BLaER1 treated with 17β-estradiol and CSF1 and Interleukin-3, amounts not matched to agents 10 nM and 100 nM (cell line): ENCODE results near the gene PGAP1.
"Not testable (repeated sequence)": the region's sequence is repeated elsewhere in the genome, so short reads cannot be mapped to it uniquely, and the experiment has no call there.

ENCODE experiments used
- H3K27ac ChIP-seq, 11 experiments: shearing (Covaris generic); formaldehyde crosslinking; 2 replicates each; pipeline ENCODE4 v1.8.1; 2022
- H3K27me3 ChIP-seq, 11 experiments: shearing (Covaris generic); formaldehyde crosslinking; 2 replicates each; pipeline ENCODE4 v1.8.1; 2022
- H3K36me3 ChIP-seq, 11 experiments: shearing (Covaris generic); formaldehyde crosslinking; 2 replicates each; pipeline ENCODE4 v1.8.1; 2022
- H3K4me1 ChIP-seq, 10 experiments: shearing (Covaris generic); formaldehyde crosslinking; 2 replicates each; pipeline ENCODE4 v1.8.1; 2022
- H3K4me2 ChIP-seq, 11 experiments: shearing (Covaris generic); formaldehyde crosslinking; 2 replicates each; pipeline ENCODE4 v1.8.1; 2022
- H3K4me3 ChIP-seq, 10 experiments: shearing (Covaris generic); formaldehyde crosslinking; 2 replicates each; pipeline ENCODE4 v1.8.1; 2022
- H3K9ac ChIP-seq, 11 experiments: shearing (Covaris generic); formaldehyde crosslinking; 2 replicates each; pipeline ENCODE4 v1.8.1; 2022
- H3K9me3 ChIP-seq, 11 experiments: shearing (Covaris generic); formaldehyde crosslinking; replicated peaks in 1 of 11; 2 replicates each; pipeline ENCODE4 v1.8.1; 2022
- H4K20me1 ChIP-seq, 11 experiments: shearing (Covaris generic); formaldehyde crosslinking; 2 replicates each; pipeline ENCODE4 v1.8.1; 2022
- Cebpa-rat ChIP-seq, 11 experiments: shearing (Covaris generic); IDR thresholded peaks; 2 replicates each; pipeline ENCODE4 v1.8.1; 2022

The PGAP1 gene

DNA sequence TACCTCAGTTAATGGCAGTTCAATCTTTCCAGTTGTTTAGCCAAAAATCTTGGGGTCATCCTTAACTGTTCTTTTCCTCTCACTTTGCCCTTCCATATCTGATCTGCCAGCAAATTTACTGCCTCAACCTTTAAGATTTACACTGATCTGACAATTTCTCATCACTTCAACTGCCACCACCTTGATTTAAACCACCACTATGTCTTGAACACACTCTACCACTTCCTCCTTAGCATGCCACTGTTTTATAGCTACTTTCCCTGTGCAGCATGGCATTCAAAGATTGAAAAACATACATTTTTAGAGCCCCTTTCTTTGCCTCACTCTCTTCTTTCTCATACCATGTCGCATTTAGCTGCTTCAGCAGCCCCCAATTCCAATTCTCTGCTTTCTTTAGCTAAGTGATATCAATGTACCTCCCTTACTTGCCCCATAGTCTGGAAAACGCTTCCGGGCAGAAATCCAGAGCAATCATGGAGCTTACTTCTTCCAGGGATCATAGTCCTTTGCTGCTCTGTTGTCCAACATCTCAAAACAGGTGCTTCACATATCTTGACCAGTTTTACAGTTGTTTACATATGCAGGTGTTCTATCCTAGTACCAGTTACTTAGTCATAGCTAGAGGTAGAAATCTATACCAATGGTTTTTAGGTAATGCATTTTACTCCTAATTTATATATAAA, 10.9 kb downstream of the PGAP1 start:
- H3K4me3 ChIP-seq = no peak overlapping the region
- TF ChIP-seq Cebpa-rat (IDR thresholded peaks at IDR 0.05) = no peak
- H3K4me1 ChIP-seq = peaks cover 0 to 12% (median 0%) of the 10 kb centered on the region in 10 experiments; a peak in 5 of 20 replicates
- no peaks in the 10 kb centered on the region for H3K27me3 ChIP-seq
- peaks cover 8 to 35% (median 22%) of the 10 kb centered on the region in 11 experiments; a peak in 17 of 22 replicates for H3K36me3 ChIP-seq
- peak overlapping the region in 4 of 11 experiments; percentile 7 to 51 (median 38); a peak in 4 of 22 replicates for H3K4me2 ChIP-seq
- no peak overlapping the region for H3K27ac ChIP-seq
- H4K20me1 ChIP-seq = no peaks in the 10 kb centered on the region
- peaks cover 8 to 15% (median 12%) of the 10 kb centered on the region in 11 experiments; a peak in 21 of 22 replicates for H3K9me3 ChIP-seq
- H3K9ac ChIP-seq = no peak overlapping the region

DNA sequence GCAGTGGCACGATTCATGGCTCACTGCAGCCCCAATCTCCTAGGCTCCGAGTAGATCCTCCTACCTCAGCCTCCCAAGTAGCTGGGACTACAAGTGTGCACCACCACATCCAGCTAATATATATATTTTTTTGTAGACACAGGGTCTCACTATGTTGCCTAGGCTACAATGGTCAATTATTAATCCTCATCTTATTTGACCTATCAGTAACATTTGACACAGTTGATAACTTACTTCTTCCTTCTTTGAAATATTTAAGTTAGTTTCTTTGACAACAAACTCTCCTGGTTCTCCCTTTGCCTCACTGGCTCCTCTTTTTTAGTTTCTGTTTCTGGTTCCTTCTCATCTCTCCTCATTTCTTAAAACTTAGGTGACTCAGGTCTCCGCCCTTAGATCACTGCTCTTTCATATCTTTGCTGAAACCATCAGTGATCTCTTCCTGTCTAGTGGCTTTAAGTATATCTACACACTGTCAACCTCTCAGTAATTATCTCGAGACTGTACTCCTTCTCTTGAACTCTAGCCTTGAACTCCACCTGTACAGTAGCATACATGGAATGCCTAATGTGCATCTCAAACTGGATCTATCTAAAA, 11.5 kb downstream of the PGAP1 start:
- Histone ChIP-seq H4K20me1 (no peaks in the 10 kb centered on the region), H3K27ac (no peak overlapping the region), H3K4me3 (no peak overlapping the region), H3K4me2 (peak overlapping the region in 4 of 11 experiments; percentile 7 to 51 (median 38); a peak in 6 of 22 replicates), H3K27me3 (no peaks in the 10 kb centered on the region), H3K9me3 (peaks cover 8 to 15% (median 12%) of the 10 kb centered on the region in 11 experiments; a peak in 21 of 22 replicates), H3K36me3 (peaks cover 8 to 35% (median 22%) of the 10 kb centered on the region in 11 experiments; a peak in 17 of 22 replicates), H3K4me1 (peaks cover 0 to 12% (median 0%) of the 10 kb centered on the region in 10 experiments; a peak in 5 of 20 replicates), H3K9ac (no peak overlapping the region)
- no peak for TF ChIP-seq Cebpa-rat (IDR thresholded peaks at IDR 0.05)

DNA sequence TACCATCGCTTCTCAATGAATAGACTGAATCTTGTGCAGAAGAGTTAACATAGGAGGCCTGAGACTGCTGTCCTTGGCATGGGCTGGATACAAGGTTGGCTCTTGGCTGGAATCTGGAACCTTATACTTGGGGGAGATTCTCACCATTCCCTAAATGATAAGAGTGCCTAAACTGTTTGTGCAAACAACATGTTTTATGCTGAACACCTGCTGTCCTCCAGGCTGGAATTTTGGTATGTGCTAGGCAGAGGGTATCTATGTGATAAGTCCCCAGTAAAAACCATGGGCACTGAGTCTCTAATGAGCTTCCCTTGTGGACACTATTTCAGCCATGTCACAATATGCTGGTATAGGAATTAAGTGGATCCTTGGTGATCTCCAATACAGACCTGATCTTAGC, 12.8 kb downstream of the PGAP1 start:
- H3K4me3 ChIP-seq = no peak overlapping the region
- no peak overlapping the region for H3K9ac ChIP-seq
- no peak overlapping the region for H3K27ac ChIP-seq
- peaks cover 8 to 15% (median 12%) of the 10 kb centered on the region in 11 experiments; a peak in 21 of 22 replicates for H3K9me3 ChIP-seq
- H3K36me3 ChIP-seq = peaks cover 5 to 31% (median 21%) of the 10 kb centered on the region in 11 experiments; a peak in 17 of 22 replicates
- H3K4me1 ChIP-seq = peaks cover 0 to 12% (median 0%) of the 10 kb centered on the region in 10 experiments; a peak in 5 of 20 replicates
- H3K27me3 ChIP-seq = no peaks in the 10 kb centered on the region
- no peak for TF ChIP-seq Cebpa-rat (IDR thresholded peaks at IDR 0.05)
- H4K20me1 ChIP-seq = no peaks in the 10 kb centered on the region
- no peak overlapping the region for H3K4me2 ChIP-seq

DNA sequence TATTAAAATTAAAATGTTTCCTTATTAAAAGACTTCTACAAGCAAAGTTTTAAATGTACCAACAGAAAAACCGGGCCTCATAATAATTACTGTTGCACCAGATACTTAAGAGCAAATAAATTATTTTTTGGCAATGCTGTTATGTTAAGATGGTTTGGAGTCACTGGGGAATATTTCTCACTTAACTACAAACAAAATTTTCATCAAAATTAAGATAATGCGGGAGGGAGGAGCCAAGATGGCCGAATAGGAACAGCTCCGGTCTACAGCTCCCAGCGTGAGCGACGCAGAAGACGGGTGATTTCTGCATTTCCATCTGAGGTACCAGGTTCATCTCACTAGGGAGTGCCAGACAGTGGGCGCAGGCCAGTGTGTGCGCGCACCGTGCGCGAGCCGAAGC, 21.1 kb downstream of the PGAP1 start:
- H3K27ac ChIP-seq, H3K36me3 ChIP-seq, H4K20me1 ChIP-seq, H3K4me3 ChIP-seq, H3K4me2 ChIP-seq, H3K9me3 ChIP-seq, H3K4me1 ChIP-seq, H3K9ac ChIP-seq, H3K27me3 ChIP-seq: not testable (repeated sequence)

DNA sequence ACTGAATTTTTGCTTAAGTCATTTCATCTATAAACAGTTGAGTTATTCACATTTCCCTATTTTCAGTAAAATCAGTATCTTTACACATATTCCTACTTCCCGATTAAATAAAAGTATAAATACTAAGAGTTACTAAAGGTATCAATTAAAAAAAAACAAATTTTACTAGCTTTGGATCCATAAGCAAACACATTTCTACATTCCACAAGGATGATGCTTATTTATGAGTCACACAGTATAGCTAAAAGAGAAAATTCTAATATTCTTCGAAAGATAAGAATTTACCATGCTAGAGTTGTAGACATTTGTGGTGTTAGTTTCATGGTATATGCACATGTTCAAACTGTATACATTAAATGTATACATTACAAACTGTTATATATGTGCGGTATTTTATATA, 23.7 kb downstream of the PGAP1 start:
- Histone ChIP-seq H3K4me3 (no peak overlapping the region), H3K4me1 (no peaks in the 10 kb centered on the region), H3K27ac (no peak overlapping the region), H4K20me1 (no peaks in the 10 kb centered on the region), H3K36me3 (peaks cover 0 to 10% (median 3%) of the 10 kb centered on the region in 11 experiments; a peak in 7 of 22 replicates), H3K27me3 (no peaks in the 10 kb centered on the region), H3K9ac (no peak overlapping the region), H3K4me2 (no peak overlapping the region), H3K9me3 (no peaks in the 10 kb centered on the region)
- no peak for TF ChIP-seq Cebpa-rat (IDR thresholded peaks at IDR 0.05)

DNA sequence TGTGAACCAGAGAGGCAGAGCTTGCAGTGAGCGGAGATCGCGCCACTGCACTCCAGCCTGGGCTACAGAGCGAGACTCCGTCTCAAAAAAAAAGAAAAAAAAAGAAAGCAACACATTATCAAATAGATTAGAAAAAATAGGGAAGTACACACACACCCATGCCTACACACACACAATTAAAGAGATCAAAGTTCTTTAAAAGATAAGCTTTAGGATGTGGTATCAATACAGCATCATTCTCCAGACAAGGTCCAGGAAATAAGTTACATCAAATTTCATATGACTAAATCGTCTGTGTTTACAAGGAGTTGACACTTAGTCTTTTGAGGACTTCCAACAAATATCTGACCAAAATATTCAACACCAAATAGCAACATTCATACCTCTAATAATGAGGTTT, 25.7 kb downstream of the PGAP1 start:
- H4K20me1 ChIP-seq = no peaks in the 10 kb centered on the region
- no peak for TF ChIP-seq Cebpa-rat (IDR thresholded peaks at IDR 0.05)

DNA sequence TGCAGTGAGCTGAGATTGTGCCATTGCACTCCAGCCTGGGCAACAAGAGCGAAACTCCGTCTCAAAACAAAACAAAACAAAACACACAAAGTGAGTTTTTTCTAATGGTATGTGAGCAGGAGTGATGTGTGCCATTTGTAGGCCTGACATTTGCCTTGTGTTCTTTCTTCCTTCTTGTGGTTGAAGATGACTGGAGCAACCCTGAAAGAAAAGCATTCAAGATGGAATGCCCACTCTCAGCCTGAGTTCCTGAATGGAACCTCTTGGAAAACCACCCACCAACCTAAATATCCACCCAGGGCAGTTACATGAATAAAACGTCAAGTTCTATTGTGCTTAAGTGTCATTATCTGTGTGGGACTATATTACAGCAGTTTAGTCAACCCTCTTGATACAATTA, 26.5 kb downstream of the PGAP1 start:
- Histone ChIP-seq H3K4me3 (no peak overlapping the region), H3K9me3 (no peaks in the 10 kb centered on the region), H3K9ac (no peak overlapping the region), H3K4me2 (no peak overlapping the region), H4K20me1 (no peaks in the 10 kb centered on the region), H3K36me3 (peaks cover 0 to 21% (median 4%) of the 10 kb centered on the region in 11 experiments; a peak in 7 of 22 replicates), H3K27ac (no peak overlapping the region), H3K27me3 (no peaks in the 10 kb centered on the region), H3K4me1 (no peaks in the 10 kb centered on the region)
- no peak for TF ChIP-seq Cebpa-rat (IDR thresholded peaks at IDR 0.05)

More for the DNA sequence above, 25.7 kb downstream of the PGAP1 start:
- Histone ChIP-seq H3K4me3 (no peak overlapping the region), H3K4me2 (no peak overlapping the region), H3K9ac (no peak overlapping the region), H3K9me3 (no peaks in the 10 kb centered on the region), H3K27me3 (no peaks in the 10 kb centered on the region), H3K27ac (no peak overlapping the region), H3K4me1 (no peaks in the 10 kb centered on the region), H3K36me3 (peaks cover 0 to 21% (median 4%) of the 10 kb centered on the region in 11 experiments; a peak in 7 of 22 replicates)

DNA sequence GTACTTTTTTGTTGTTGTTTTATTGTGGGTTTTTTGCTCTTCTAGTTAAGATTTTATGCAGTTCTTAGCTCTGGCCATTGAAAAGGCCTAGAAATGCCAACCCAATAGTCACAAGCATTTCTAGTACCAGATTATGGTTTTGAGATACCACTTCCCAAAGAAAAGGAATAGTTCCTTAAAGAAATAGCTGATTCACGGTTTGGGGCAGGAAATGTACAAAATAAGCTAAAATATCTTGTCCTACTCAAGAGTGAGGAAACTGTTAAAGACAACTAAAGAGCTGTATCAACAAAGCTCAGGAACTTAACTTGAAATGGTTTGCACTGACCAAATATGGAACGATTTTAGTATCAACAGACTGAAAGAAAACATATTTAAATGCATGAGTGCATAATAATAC, 35.4 kb downstream of the PGAP1 start:
- no peaks in the 10 kb centered on the region for H3K9me3 ChIP-seq
- no peak for TF ChIP-seq Cebpa-rat (IDR thresholded peaks at IDR 0.05)
- no peak overlapping the region for H3K9ac ChIP-seq
- peak overlapping the region in 4 of 11 experiments; percentile 25 to 60 (median 52); a peak in 8 of 22 replicates for H3K4me2 ChIP-seq
- no peak overlapping the region for H3K4me3 ChIP-seq
- H4K20me1 ChIP-seq = no peaks in the 10 kb centered on the region
- H3K36me3 ChIP-seq = peaks cover 0 to 7% (median 0%) of the 10 kb centered on the region in 11 experiments; a peak in 2 of 22 replicates
- no peaks in the 10 kb centered on the region for H3K27me3 ChIP-seq
- peaks cover 0 to 18% (median 3%) of the 10 kb centered on the region in 10 experiments; a peak in 8 of 20 replicates for H3K4me1 ChIP-seq
- H3K27ac ChIP-seq = peak overlapping the region in 4 of 11 experiments; percentile 26 to 40 (median 30); a peak in 5 of 22 replicates

DNA sequence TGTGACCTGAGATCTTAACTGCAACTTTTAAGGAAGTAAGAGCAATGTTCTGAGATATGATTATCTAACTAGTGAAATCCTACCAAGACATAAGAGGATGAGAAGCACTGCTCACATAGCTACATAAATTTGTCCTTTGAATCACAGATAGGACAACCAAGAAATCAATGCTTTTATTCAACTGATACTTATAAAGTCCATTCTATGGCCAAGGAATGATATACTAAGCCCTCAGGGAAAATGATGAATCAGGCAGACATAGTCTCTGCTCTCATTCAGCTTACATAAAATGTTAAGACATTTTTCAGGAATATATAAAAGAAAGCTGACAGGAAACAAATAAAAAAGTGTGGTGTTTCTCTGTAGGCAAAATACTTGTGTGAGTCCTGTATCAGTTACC, 39.1 kb downstream of the PGAP1 start:
- Histone ChIP-seq H3K27ac (no peak overlapping the region), H3K9me3 (no peaks in the 10 kb centered on the region), H3K4me2 (no peak overlapping the region), H3K4me3 (no peak overlapping the region), H3K9ac (no peak overlapping the region), H3K36me3 (peaks cover 0 to 8% (median 0%) of the 10 kb centered on the region in 11 experiments; a peak in 3 of 22 replicates), H3K27me3 (no peaks in the 10 kb centered on the region), H4K20me1 (no peaks in the 10 kb centered on the region), H3K4me1 (peaks cover 0 to 18% (median 3%) of the 10 kb centered on the region in 10 experiments; a peak in 8 of 20 replicates)
- no peak for TF ChIP-seq Cebpa-rat (IDR thresholded peaks at IDR 0.05)
